ENCODE data around the gene RMP24. TPM values are rescaled to one million over a fixed set of nuclear protein-coding genes. Genes with fewer than 3 reads are reported as not detected.
"Not testable (repeated sequence)": the region's sequence is repeated elsewhere in the genome, so short reads cannot be mapped to it uniquely, and the experiment has no call there.

Gene RMP24

DNA sequence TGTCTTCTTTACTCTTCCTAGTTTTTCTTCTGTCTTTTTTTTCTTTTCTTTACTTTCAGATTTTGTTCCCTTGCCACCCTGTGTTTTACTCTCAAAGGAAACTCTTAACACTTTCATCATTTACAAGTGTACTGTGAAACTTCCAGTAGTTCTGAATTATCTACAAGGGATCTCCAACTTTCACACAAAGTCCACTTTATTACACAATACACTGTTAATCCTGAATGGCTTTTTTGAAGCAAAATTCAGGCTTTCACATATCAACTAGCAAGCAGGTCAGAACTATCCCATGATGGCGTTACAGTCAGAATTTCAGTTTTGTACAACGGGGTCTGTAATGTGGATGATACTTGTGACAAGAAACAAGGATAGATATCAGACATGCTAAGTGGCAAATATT, 34.5 kb downstream of the RMP24 start:
- intact Hi-C loops (cut with micrococcal nuclease) = no loop called here
- no peaks in the 10 kb centered on the region for H3K9me3 Mint-ChIP-seq
- no peak overlapping the region for H3K4me3 Mint-ChIP-seq
- no peaks in the 10 kb centered on the region for H3K36me3 Mint-ChIP-seq (ENCODE audit: low read depth)
- DNase-seq = no peak
- no peaks in the 10 kb centered on the region for H3K4me1 Mint-ChIP-seq (ENCODE audit: low read depth)
- no peaks in the 10 kb centered on the region for H3K27me3 Mint-ChIP-seq (ENCODE audit: low read depth)
- CTCF ChIA-PET = interaction anchor here (1.1 to 2.1 kb wide), 2 partner anchors 10 to 278 kb away, joined by 3 to 17 read pairs; no protein-coding TSS in a partner anchor
- H3K27ac Mint-ChIP-seq = no peak overlapping the region

DNA sequence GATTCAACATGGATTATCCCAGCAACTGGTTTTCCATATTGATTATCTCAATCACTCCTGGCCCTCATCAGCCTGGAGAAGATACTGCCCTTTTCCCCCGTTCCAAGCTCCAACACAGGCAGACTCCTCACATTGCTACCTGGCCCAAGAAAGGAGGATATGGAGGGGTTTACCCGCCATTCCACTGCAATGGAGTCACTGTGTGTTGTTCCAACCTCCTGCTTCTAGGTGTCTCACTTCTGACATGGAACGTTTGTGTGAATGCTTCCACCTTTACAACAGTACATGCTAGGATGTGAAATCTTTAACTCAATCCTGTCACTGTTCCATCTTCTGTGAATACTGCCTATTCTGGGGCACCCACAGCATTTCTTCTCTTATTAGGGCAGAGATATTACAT, 36.7 kb downstream of the RMP24 start:
- Mint-ChIP-seq H3K9me3 (no peaks in the 10 kb centered on the region), H3K27me3 (ENCODE audit: low read depth) (no peaks in the 10 kb centered on the region)

DNA sequence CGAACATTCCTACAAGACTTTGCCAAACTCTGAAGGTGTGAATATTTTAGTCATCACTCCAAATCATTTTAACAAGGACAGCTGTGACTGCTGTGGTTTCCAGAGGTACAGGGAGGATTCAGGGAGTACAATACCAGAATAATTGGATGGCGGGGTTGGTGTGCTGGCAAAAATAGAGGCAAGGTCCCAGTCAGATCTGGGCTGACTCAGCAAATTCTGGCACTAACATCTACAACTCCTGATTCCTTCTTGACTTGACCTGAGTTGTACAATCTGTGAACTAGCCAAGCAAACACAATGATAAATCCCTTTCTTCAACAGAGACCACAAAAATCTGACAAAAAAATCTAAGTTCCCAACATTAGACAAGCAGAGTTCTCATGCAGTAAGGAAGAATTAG, 40.4 kb downstream of the RMP24 start:
- Mint-ChIP-seq H3K4me1 (ENCODE audit: low read depth) (peaks cover 2% of the 10 kb centered on the region), H3K36me3 (ENCODE audit: low read depth) (no peaks in the 10 kb centered on the region), H3K9me3 (no peaks in the 10 kb centered on the region), H3K4me3 (no peak overlapping the region), H3K27ac (no peak overlapping the region), H3K27me3 (ENCODE audit: low read depth) (no peaks in the 10 kb centered on the region)
- no peak for DNase-seq
- CTCF ChIA-PET = no interaction called here
- intact Hi-C loops (cut with micrococcal nuclease) = loop anchor here (10.0 kb wide), 1 partner anchor 172 kb away; the partner anchor contains the start of gene MOCOS

More for the DNA sequence above, 36.7 kb downstream of the RMP24 start:
- intact Hi-C loops (cut with micrococcal nuclease) = no loop called here
- Mint-ChIP-seq H3K36me3 (ENCODE audit: low read depth) (no peaks in the 10 kb centered on the region), H3K27ac (no peak overlapping the region), H3K4me1 (ENCODE audit: low read depth) (no peaks in the 10 kb centered on the region), H3K4me3 (no peak overlapping the region)
- DNase-seq = no peak
- CTCF ChIA-PET = no interaction called here

GRCh38 chr18:36015629-36016028, 43.1 kb downstream of the RMP24 start:
- no peaks in the 10 kb centered on the region for H3K36me3 Mint-ChIP-seq (ENCODE audit: low read depth)
- H3K27me3 Mint-ChIP-seq (ENCODE audit: low read depth) = no peaks in the 10 kb centered on the region
- no peaks in the 10 kb centered on the region for H3K9me3 Mint-ChIP-seq
- peaks cover 2% of the 10 kb centered on the region for H3K4me1 Mint-ChIP-seq (ENCODE audit: low read depth)
- DNase-seq = no peak
- intact Hi-C loops (cut with micrococcal nuclease) = loop anchor here (10.0 kb wide), 1 partner anchor 169 kb away; the partner anchor contains the start of gene MOCOS
- no peak overlapping the region for H3K27ac Mint-ChIP-seq
- CTCF ChIA-PET = interaction anchor here (1.4 kb wide), 1 partner anchor 10 kb away, joined by 4 read pairs; no protein-coding TSS in a partner anchor
- no peak overlapping the region for H3K4me3 Mint-ChIP-seq

DNA sequence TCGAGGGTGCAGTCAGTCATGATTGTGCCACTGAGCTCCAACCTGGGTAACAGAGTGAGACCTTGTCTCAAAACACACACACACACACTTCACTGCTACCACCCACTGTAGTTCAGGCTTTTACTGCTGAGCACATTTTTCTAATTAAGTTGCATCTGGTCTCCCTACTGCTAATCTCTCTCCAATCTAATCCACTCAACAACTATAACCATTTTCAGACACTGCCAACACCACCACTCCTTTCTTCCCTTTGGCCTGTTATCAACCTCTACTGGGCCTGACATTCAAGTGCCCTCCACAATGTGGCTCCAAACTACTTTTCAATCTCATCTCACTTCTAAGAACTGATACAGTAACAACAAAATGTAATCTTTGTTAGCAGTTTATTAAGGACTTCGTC, 44.8 kb downstream of the RMP24 start:
- peaks cover 2% of the 10 kb centered on the region for H3K4me1 Mint-ChIP-seq (ENCODE audit: low read depth)
- H3K36me3 Mint-ChIP-seq (ENCODE audit: low read depth) = no peaks in the 10 kb centered on the region
- no peaks in the 10 kb centered on the region for H3K27me3 Mint-ChIP-seq (ENCODE audit: low read depth)
- no peak overlapping the region for H3K4me3 Mint-ChIP-seq
- H3K27ac Mint-ChIP-seq = no peak overlapping the region
- intact Hi-C loops (cut with micrococcal nuclease) = loop anchor here (1.0 to 10.0 kb wide), 6 partner anchors 79 to 555 kb away; partner anchors contain the start of genes ELP2, MOCOS and SLC39A6
- DNase-seq = no peak
- CTCF ChIA-PET = interaction anchor here (0.6 to 3.2 kb wide), 24 partner anchors 9 to 271 kb away, joined by 3 to 34 read pairs (median 4); no protein-coding TSS in a partner anchor
- no peaks in the 10 kb centered on the region for H3K9me3 Mint-ChIP-seq

- Mint-ChIP-seq H3K4me1 (ENCODE audit: low read depth) (peaks cover 4% of the 10 kb centered on the region), H3K4me3 (no peak overlapping the region)
- CTCF ChIA-PET = interaction anchor here (1.3 to 1.8 kb wide), 2 partner anchors 76 to 264 kb away, joined by 6 to 10 read pairs; no protein-coding TSS in a partner anchor
Measured at GRCh38 chr18:36020174-36020711, 47.8 kb downstream of the RMP24 start.

DNA sequence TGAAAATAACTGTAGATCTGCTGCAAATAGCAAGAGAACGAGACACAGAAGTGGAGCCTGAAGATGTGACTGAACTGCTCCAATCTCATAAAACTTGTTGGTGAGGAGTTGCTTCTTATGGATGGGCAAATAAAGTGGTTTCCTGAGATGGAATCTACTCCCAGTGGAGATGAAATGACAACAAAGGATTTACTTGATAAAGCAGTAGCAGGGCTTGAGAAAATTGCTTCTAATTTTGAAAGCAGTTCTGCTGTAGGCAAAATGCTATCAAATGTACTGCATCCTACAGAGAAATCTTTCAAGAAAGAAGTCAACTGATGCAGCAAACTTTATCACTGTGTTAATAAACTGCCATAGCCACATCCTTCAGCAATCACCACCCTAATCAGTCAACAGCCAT, 50.9 kb downstream of the RMP24 start:
- Mint-ChIP-seq H3K4me1 (ENCODE audit: low read depth) (peaks cover 9% of the 10 kb centered on the region), H3K4me3 (no peak overlapping the region), H3K9me3 (no peaks in the 10 kb centered on the region), H3K27ac (no peak overlapping the region), H3K36me3 (ENCODE audit: low read depth) (peaks cover 15% of the 10 kb centered on the region), H3K27me3 (ENCODE audit: low read depth) (no peaks in the 10 kb centered on the region)
- intact Hi-C loops (cut with micrococcal nuclease) = no loop called here
- CTCF ChIA-PET = no interaction called here
- DNase-seq = no peak

More at GRCh38 chr18:36020174-36020711, 47.8 kb downstream of the RMP24 start:
- Mint-ChIP-seq H3K9me3 (no peaks in the 10 kb centered on the region), H3K36me3 (ENCODE audit: low read depth) (peaks cover 3% of the 10 kb centered on the region), H3K27me3 (ENCODE audit: low read depth) (no peaks in the 10 kb centered on the region), H3K27ac (no peak overlapping the region)
- intact Hi-C loops (cut with micrococcal nuclease) = no loop called here
- DNase-seq = no peak

DNA sequence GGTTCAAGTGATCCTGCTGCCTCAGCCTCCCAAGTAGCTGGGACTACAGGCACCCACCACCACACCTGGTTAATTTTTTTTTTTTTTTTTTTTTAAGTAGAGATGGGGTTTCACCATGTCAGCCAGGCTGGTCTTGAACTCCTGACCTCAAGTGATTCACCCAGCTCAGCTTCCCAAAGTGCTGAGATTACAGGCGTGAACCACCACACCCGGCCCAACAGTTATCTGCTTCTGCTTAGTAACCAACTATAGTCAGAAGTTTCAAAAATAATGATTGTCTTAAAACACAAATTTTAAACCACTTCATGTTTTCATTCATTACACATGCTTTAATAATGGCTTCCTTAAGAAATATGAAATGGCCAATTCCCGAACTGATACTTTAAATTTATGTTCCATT, 51.8 kb downstream of the RMP24 start:
- H3K9me3 Mint-ChIP-seq; H3K27ac Mint-ChIP-seq; intact Hi-C loops (cut with micrococcal nuclease); H3K27me3 Mint-ChIP-seq (ENCODE audit: low read depth); H3K4me3 Mint-ChIP-seq; DNase-seq: not testable (repeated sequence)
- CTCF ChIA-PET = interaction anchor here (0.6 to 0.7 kb wide), 2 partner anchors 276 to 911 kb away, joined by 3 to 4 read pairs; no protein-coding TSS in a partner anchor
- H3K4me1 Mint-ChIP-seq (ENCODE audit: low read depth) = peaks cover 18% of the 10 kb centered on the region
- H3K36me3 Mint-ChIP-seq (ENCODE audit: low read depth) = peaks cover 18% of the 10 kb centered on the region

GRCh38 chr18:36025025-36025424, 52.5 kb downstream of the RMP24 start:
- H3K4me1 Mint-ChIP-seq (ENCODE audit: low read depth) = peaks cover 19% of the 10 kb centered on the region
- H3K36me3 Mint-ChIP-seq (ENCODE audit: low read depth) = peaks cover 20% of the 10 kb centered on the region
- H3K27me3 Mint-ChIP-seq (ENCODE audit: low read depth) = no peaks in the 10 kb centered on the region
- DNase-seq = no peak
- no peak overlapping the region for H3K4me3 Mint-ChIP-seq
- intact Hi-C loops (cut with micrococcal nuclease) = no loop called here
- no peak overlapping the region for H3K27ac Mint-ChIP-seq
- H3K9me3 Mint-ChIP-seq = no peaks in the 10 kb centered on the region
- CTCF ChIA-PET = interaction anchor here (0.7 kb wide), 1 partner anchor 910 kb away, joined by 3 read pairs; no protein-coding TSS in a partner anchor

- no peaks in the 10 kb centered on the region for H3K9me3 Mint-ChIP-seq
- CTCF ChIA-PET = interaction anchor here (1.4 kb wide), 1 partner anchor 11 kb away, joined by 3 read pairs; no protein-coding TSS in a partner anchor
- H3K4me1 Mint-ChIP-seq (ENCODE audit: low read depth) = peaks cover 28% of the 10 kb centered on the region
- H3K4me3 Mint-ChIP-seq = no peak overlapping the region
- intact Hi-C loops (cut with micrococcal nuclease) = no loop called here
- DNase-seq = no peak
- no peaks in the 10 kb centered on the region for H3K27me3 Mint-ChIP-seq (ENCODE audit: low read depth)
- H3K36me3 Mint-ChIP-seq (ENCODE audit: low read depth) = peaks cover 27% of the 10 kb centered on the region
- peak overlapping the region; percentile 1 for H3K27ac Mint-ChIP-seq
Measured at GRCh38 chr18:36028859-36029258, 56.4 kb downstream of the RMP24 start.

Small RNA genes lying within 50 kb of the gene (microRNA-seq; reads per million reads assigned to microRNA genes)
- gene MIR3929 (ENCODE audit: borderline microRNAs expressed, borderline replicate concordance) = not detected

Other genes starting within 250 kb of the RMP24 start
- gene RPRD1A, start 94.9 kb downstream of the RMP24 start, total RNA-seq = 10 to 100 TPM; 33.9 to 35.1 TPM
- gene SLC39A6, start 156.7 kb downstream of the RMP24 start, total RNA-seq = 10 to 100 TPM; 15.4 to 15.7 TPM
- gene ELP2, start 157.2 kb downstream of the RMP24 start, total RNA-seq = 10 to 100 TPM; 90.1 to 92.0 TPM
- gene MOCOS, start 214.8 kb downstream of the RMP24 start, total RNA-seq = not detected